Measurements from ENCODE around the gene NCF2.

- no peak for TF ChIP-seq POLR2A (IDR thresholded peaks at IDR 0.05)
- no peak for TF ChIP-seq CTCF (IDR thresholded peaks at IDR 0.05)
These were observed 27.6 kb downstream of the NCF2 start for GRCh38 chr1:183562701-183563100.

Data from body of pancreas (tissue), 4 donors.